Measurements from ENCODE around the gene PKP1.

DNA sequence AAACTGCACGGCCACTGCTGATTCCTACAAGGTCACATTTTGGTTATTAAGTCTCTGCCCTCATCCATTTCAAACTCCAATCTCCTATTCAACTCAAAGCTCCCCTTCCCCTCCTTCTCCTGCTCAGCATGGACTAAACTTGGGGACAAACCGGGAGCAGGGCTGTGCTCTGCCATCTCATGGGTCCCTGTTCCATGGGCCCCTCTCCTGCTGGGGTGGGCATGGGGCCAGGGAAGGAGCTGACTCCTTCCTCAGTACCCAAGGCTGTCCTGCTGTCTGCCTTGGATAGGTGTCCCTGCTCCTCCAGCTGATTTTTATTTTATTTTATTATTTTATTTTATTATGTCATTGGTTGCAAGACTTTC, 67.0 kb downstream of the PKP1 start:
- no peak for TF ChIP-seq POLR2A (IDR thresholded peaks at IDR 0.05)
- TF ChIP-seq, protein P1, sequence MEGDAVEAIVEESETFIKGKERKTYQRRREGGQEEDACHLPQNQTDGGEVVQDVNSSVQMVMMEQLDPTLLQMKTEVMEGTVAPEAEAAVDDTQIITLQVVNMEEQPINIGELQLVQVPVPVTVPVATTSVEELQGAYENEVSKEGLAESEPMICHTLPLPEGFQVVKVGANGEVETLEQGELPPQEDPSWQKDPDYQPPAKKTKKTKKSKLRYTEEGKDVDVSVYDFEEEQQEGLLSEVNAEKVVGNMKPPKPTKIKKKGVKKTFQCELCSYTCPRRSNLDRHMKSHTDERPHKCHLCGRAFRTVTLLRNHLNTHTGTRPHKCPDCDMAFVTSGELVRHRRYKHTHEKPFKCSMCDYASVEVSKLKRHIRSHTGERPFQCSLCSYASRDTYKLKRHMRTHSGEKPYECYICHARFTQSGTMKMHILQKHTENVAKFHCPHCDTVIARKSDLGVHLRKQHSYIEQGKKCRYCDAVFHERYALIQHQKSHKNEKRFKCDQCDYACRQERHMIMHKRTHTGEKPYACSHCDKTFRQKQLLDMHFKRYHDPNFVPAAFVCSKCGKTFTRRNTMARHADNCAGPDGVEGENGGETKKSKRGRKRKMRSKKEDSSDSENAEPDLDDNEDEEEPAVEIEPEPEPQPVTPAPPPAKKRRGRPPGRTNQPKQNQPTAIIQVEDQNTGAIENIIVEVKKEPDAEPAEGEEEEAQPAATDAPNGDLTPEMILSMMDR (IDR thresholded peaks at IDR 0.05), result no peak
